Osteocyte (in vitro differentiated cells): ENCODE results near the gene XXYLT1. TPM values are rescaled to one million over a fixed set of nuclear protein-coding genes. Genes with fewer than 3 reads are reported as not detected.
A peak's percentile ranks its signal among the peaks of the same experiment; 100 is the strongest.

Experiments
- DNase-seq: peaks from one replicate; pipeline ENCODE4 v3.0.0; 2021; ENCODE audit warnings: mixed read lengths; ENCODE audit not compliant: unreplicated experiment; ENCODE audit errors: extremely low spot score
- H3K27ac Mint-ChIP-seq: one replicate; pipeline ENCODE4 v1.8.0; 2021; ENCODE audit warnings: mild to moderate bottlenecking, mixed read lengths; ENCODE audit not compliant: unreplicated experiment
- H3K27me3 Mint-ChIP-seq: one replicate; pipeline ENCODE4 v1.8.0; 2021; ENCODE audit warnings: mixed read lengths; ENCODE audit not compliant: unreplicated experiment
- H3K36me3 Mint-ChIP-seq: one replicate; pipeline ENCODE4 v1.8.0; 2021; ENCODE audit warnings: mixed read lengths; ENCODE audit not compliant: unreplicated experiment
- H3K4me1 Mint-ChIP-seq: one replicate; pipeline ENCODE4 v1.8.0; 2021; ENCODE audit warnings: mixed read lengths; ENCODE audit not compliant: unreplicated experiment
- H3K4me3 Mint-ChIP-seq: one replicate; pipeline ENCODE4 v1.8.0; 2021; ENCODE audit warnings: mild to moderate bottlenecking, moderate library complexity, mixed read lengths; ENCODE audit not compliant: unreplicated experiment
- H3K9me3 Mint-ChIP-seq: one replicate; pipeline ENCODE4 v1.8.0; 2021; ENCODE audit warnings: mixed read lengths; ENCODE audit not compliant: unreplicated experiment
- CTCF ChIP-seq: fragments of 200-600 bp; sonication (generic); IDR thresholded peaks from 2 replicates; pipeline ENCODE4 v1.5.0; 2021; ENCODE audit warnings: antibody characterized with exemption, mild to moderate bottlenecking, moderate library complexity
- total RNA-seq: library from RNA; stranded (reverse); gene quantifications from 2 replicates; pipeline ENCODE4 v1.2.1, GENCODE V29; 2021

XXYLT1 gene
- total RNA-seq, 1 donor from 2014 or later, result 35.8 TPM

DNA sequence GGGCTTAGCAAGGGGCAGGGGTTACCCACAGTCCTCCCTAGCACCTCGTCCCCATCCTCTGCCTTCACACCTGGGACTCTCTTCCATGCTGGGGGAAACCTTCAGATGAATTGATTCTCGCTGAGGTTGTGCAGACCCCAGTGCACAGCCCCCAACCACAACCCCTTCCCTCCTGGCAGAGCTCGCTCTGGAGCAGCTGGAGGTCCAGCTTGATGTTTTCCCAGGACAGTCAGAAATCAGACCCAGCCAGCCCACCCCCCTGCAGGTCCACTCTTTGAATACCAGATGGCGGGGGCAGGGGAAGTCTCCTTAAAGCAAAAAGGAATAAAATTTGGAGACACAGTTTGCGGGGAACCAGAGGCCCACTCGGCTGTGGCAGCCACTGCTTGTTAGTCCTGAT, 234.4 kb downstream of the XXYLT1 start:
- Mint-ChIP-seq H3K36me3 (no peaks in the 10 kb centered on the region), H3K4me3 (no peak overlapping the region), H3K27ac (no peak overlapping the region), H3K9me3 (no peaks in the 10 kb centered on the region), H3K4me1 (peaks cover 19% of the 10 kb centered on the region), H3K27me3 (peaks cover 17% of the 10 kb centered on the region)
- no peak for DNase-seq
- TF ChIP-seq CTCF, result no peak

DNA sequence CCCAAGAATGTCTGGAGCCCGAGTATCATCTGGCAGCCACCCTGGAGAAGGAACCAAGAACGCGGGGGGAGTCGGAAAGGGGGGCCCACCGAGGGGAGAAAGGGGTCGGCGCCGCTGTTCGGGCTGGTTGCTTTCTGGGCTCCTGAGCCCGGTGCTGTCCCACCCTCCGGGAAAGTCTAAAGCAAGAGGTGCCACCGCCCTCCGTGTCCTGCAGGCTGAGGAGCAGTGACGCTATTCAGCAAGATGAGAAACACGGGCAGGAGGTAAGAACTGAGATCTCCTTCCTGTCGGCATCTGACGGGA, 234.8 kb downstream of the XXYLT1 start:
- Mint-ChIP-seq H3K9me3 (no peaks in the 10 kb centered on the region), H3K4me3 (no peak overlapping the region), H3K4me1 (peaks cover 23% of the 10 kb centered on the region), H3K27ac (no peak overlapping the region), H3K36me3 (no peaks in the 10 kb centered on the region), H3K27me3 (peaks cover 17% of the 10 kb centered on the region)
- no peak for TF ChIP-seq CTCF
- DNase-seq, result no peak

DNA sequence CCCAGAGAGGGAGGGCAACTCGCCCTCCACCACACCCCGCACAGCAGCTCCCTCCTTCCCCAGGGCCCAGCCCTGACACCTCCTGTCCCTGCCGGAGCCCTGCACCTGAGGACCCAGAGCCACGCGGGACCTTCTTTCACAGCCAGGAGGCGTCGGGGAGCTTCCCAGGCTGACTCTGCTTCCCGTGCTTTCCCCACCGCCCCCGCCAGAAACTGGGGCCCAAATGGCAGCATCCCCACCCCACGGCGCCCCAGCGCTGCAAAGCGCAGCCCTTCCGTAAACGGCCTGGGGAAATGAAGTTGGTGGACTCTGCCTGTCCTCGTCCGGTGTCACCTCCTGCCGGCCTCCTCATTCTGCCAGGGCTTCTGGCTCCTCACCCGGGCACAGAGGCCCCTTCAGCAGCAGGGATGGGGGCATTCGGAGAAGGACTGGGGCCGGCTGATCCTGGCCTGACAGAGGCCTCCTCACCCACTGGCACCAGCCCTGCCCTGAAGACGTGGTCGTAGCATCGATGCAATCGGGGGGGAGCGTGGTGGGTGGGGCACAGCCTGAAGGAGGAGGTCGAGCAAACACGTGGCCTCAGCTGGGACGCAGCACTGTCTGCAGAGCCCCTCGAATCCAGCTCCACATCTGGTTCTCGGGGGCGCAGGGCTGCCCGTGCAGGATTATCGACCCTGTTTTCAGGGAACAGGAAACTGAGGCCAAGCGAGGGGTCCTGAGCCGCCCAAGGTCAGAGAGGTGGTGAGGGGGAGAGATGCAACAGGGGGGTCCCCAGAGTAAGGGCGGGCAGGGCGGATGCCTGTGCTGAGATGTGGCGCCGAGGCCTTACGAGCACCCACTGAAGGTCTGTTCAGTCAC, 235.4 kb downstream of the XXYLT1 start:
- H3K4me1 Mint-ChIP-seq, result peaks cover 28% of the 10 kb centered on the region
- TF ChIP-seq CTCF, result peak; percentile 18
- H3K9me3 Mint-ChIP-seq, result no peaks in the 10 kb centered on the region
- DNase-seq, result no peak
- H3K36me3 Mint-ChIP-seq, result no peaks in the 10 kb centered on the region
- no peak overlapping the region for H3K27ac Mint-ChIP-seq
- peaks cover 17% of the 10 kb centered on the region for H3K27me3 Mint-ChIP-seq
- H3K4me3 Mint-ChIP-seq, result no peak overlapping the region

GRCh38 chr3:195034541-195034940, 236.4 kb downstream of the XXYLT1 start:
- Mint-ChIP-seq H3K9me3 (no peaks in the 10 kb centered on the region), H3K27me3 (peaks cover 16% of the 10 kb centered on the region), H3K36me3 (no peaks in the 10 kb centered on the region), H3K4me1 (peaks cover 34% of the 10 kb centered on the region), H3K27ac (no peak overlapping the region), H3K4me3 (no peak overlapping the region)
- DNase-seq, result no peak
- TF ChIP-seq CTCF, result no peak

GRCh38 chr3:195034101-195034500, 236.9 kb downstream of the XXYLT1 start:
- DNase-seq, result no peak
- no peak for TF ChIP-seq CTCF
- Mint-ChIP-seq H3K36me3 (no peaks in the 10 kb centered on the region), H3K27me3 (peaks cover 12% of the 10 kb centered on the region), H3K4me1 (peaks cover 34% of the 10 kb centered on the region), H3K4me3 (no peak overlapping the region), H3K9me3 (no peaks in the 10 kb centered on the region), H3K27ac (no peak overlapping the region)
